ENCODE data around the gene RGS11. TPM values are rescaled to one million over a fixed set of nuclear protein-coding genes. Genes with fewer than 3 reads are reported as not detected.

The RGS11 gene
- polyA plus RNA-seq, 1 experiment = 0.33 TPM

DNA sequence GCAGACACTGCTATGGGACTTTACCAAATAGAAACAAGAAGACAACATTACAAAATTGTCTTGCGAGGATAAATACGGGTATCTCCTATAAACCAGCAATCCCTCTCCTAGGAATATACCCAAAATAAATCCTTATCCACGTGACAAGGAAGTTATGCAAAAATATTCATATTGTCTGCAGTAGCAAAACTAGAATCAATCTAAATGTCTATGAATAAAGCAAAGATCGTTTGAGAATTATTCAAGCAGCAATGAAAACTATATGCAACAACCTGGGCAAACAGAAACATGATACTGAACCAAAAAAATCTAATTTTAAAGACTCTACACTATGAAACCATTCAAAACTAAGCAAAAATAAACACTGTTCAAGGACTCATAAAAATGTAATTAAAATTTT lies 55.7 kb downstream of the RGS11 start:
- Histone ChIP-seq H3K27ac (ENCODE audit: low read depth, low read length) (no peak overlapping the region), H3K9me3 (ENCODE audit: control insufficient read depth, insufficient read depth, low read length) (no peaks in the 10 kb centered on the region), H3K27me3 (ENCODE audit: control insufficient read depth, insufficient read depth, low read length) (no peaks in the 10 kb centered on the region), H3K4me3 (ENCODE audit: low read depth, low read length) (no peak overlapping the region)
- no peak for DNase-seq (ENCODE audit: low read depth, low spot score)
- ChIA-PET POLR2A (no interaction called here), CTCF (interaction anchor here (0.5 to 1.1 kb wide), 2 partner anchors 9 to 43 kb away, joined by 3 to 7 read pairs; no protein-coding TSS in a partner anchor)
- TF ChIP-seq, protein P1, sequence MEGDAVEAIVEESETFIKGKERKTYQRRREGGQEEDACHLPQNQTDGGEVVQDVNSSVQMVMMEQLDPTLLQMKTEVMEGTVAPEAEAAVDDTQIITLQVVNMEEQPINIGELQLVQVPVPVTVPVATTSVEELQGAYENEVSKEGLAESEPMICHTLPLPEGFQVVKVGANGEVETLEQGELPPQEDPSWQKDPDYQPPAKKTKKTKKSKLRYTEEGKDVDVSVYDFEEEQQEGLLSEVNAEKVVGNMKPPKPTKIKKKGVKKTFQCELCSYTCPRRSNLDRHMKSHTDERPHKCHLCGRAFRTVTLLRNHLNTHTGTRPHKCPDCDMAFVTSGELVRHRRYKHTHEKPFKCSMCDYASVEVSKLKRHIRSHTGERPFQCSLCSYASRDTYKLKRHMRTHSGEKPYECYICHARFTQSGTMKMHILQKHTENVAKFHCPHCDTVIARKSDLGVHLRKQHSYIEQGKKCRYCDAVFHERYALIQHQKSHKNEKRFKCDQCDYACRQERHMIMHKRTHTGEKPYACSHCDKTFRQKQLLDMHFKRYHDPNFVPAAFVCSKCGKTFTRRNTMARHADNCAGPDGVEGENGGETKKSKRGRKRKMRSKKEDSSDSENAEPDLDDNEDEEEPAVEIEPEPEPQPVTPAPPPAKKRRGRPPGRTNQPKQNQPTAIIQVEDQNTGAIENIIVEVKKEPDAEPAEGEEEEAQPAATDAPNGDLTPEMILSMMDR (IDR thresholded peaks at IDR 0.05; ENCODE audit: low read depth, low read length) = no peak

Other genes with a start within 250 kb of the RGS11 start
- 13.7 and 14.4 TPM in 2 replicates for gene POLR3K, start 222.3 kb downstream of the RGS11 start, polyA plus RNA-seq (2011; rRNA removed)
- gene SNRNP25, start 222.1 kb downstream of the RGS11 start, polyA plus RNA-seq (2011; rRNA removed) = 38.8 and 42.3 TPM in 2 replicates
- gene RHBDF1, start 203.3 kb downstream of the RGS11 start, polyA plus RNA-seq (2011; rRNA removed) = 50.2 and 61.7 TPM in 2 replicates
- gene MPG, start 197.7 kb downstream of the RGS11 start, polyA plus RNA-seq (2011; rRNA removed) = 47.3 and 78.3 TPM in 2 replicates
- gene NPRL3, start 137.3 kb downstream of the RGS11 start, polyA plus RNA-seq (2011; rRNA removed) = 11.0 and 14.9 TPM in 2 replicates
- gene HBZ, start 123.3 kb downstream of the RGS11 start, polyA plus RNA-seq (2011; rRNA removed) = not detected in 2 replicates
- gene HBM, start 110.0 kb downstream of the RGS11 start, polyA plus RNA-seq (2011; rRNA removed) = not detected in 2 replicates
- gene HBA2, start 103.1 kb downstream of the RGS11 start, polyA plus RNA-seq (2011; rRNA removed) = not detected in 2 replicates
- gene HBA1, start 99.3 kb downstream of the RGS11 start, polyA plus RNA-seq (2011; rRNA removed) = not detected in 2 replicates
- gene HBQ1, start 95.5 kb downstream of the RGS11 start, polyA plus RNA-seq (2011; rRNA removed) = not detected in 2 replicates
- 37.6 and 47.2 TPM in 2 replicates for gene LUC7L, start 46.5 kb downstream of the RGS11 start, polyA plus RNA-seq (2011; rRNA removed)
- 42.3 and 42.7 TPM in 2 replicates for gene FAM234A, start 41.1 kb downstream of the RGS11 start, polyA plus RNA-seq (2011; rRNA removed)
- gene ARHGDIG, start 4.6 kb upstream of the RGS11 start, polyA plus RNA-seq (2011; rRNA removed) = not detected in 2 replicates
- 0.42 and 0.45 TPM in 2 replicates for gene PDIA2, start 7.2 kb upstream of the RGS11 start, polyA plus RNA-seq (2011; rRNA removed)
- 3.5 and 4.7 TPM in 2 replicates for gene AXIN1, start 76.8 kb upstream of the RGS11 start, polyA plus RNA-seq (2011; rRNA removed)
- gene MRPL28, start 94.6 kb upstream of the RGS11 start, polyA plus RNA-seq (2011; rRNA removed) = 144 and 157 TPM in 2 replicates
- 40.8 and 68.0 TPM in 2 replicates for gene PGAP6, start 106.0 kb upstream of the RGS11 start, polyA plus RNA-seq (2011; rRNA removed)
- gene NME4, start 121.3 kb upstream of the RGS11 start, polyA plus RNA-seq (2011; rRNA removed) = 156 and 198 TPM in 2 replicates
- gene DECR2, start 125.9 kb upstream of the RGS11 start, polyA plus RNA-seq (2011; rRNA removed) = 11.6 and 16.0 TPM in 2 replicates
- gene RAB11FIP3, start 149.7 kb upstream of the RGS11 start, polyA plus RNA-seq (2011; rRNA removed) = 6.9 and 9.7 TPM in 2 replicates